ENCODE data around the gene ACY1. TPM values are rescaled to one million over a fixed set of nuclear protein-coding genes. Genes with fewer than 3 reads are reported as not detected.

ACY1 gene
- total RNA-seq, 1 experiment from 2014 or later: 50.3 TPM

- H3K36me3 ChIP-seq (ENCODE audit: control insufficient read depth, insufficient read depth, low read length): no peaks in the 10 kb centered on the region; the same call in 1 of the 2 replicates
- POLR2A ChIA-PET: no interaction called here
- no peak for DNase-seq (ENCODE audit: low read depth, low spot score)
Measured at GRCh38 chr3:51977446-51978142, 5.7 kb upstream of the ACY1 start.

GRCh38 chr3:51978143-51978502 lies 5.2 kb upstream of the ACY1 start:
- no peaks in the 10 kb centered on the region; the same call in 1 of the 2 replicates for H3K36me3 ChIP-seq (ENCODE audit: control insufficient read depth, insufficient read depth, low read length)
- ChIA-PET POLR2A (no interaction called here), CTCF (no interaction called here)
- in situ Hi-C loops (cut with HindIII; ENCODE audit: low pct_unique_long_range_greater_than_20kb, low sequenced_read_pairs) (no loop called here), intact Hi-C loops (cut with micrococcal nuclease; ENCODE audit: unreplicated experiment) (no loop called here)
- no peak overlapping the region for H3K4me3 ChIP-seq (ENCODE audit: low read depth in 2 of 2, low read length in 2 of 2)
- DNase-seq (ENCODE audit: low read depth, low spot score): no peak
- TF ChIP-seq SIN3A (IDR thresholded peaks at IDR 0.05; ENCODE audit: borderline replicate concordance, insufficient read depth, low read depth, low read length) (no peak), POLR2AphosphoS5 (IDR thresholded peaks at IDR 0.05; ENCODE audit: low read depth, low read length) (no peak), TCF7L2 (IDR thresholded peaks at IDR 0.05; ENCODE audit: low read depth, low read length) (no peak), CTCF (IDR thresholded peaks at IDR 0.05) (no peak), REST (IDR thresholded peaks at IDR 0.05; ENCODE audit: insufficient read depth in 1 of 2, low read depth in 2 of 2, low read length in 1 of 2) (no peak)
- H3K9me3 ChIP-seq (ENCODE audit: control insufficient read depth, insufficient read depth, low read depth, low read length): no peaks in the 10 kb centered on the region
- H3K27ac ChIP-seq (ENCODE audit: low read length): no peak overlapping the region
- no peak for ATAC-seq
- BruUV-seq (replicated peaks): no TSS peak
- H3K27me3 ChIP-seq (ENCODE audit: control insufficient read depth, insufficient read depth, low read length): no peaks in the 10 kb centered on the region
- peaks cover 20% of the 10 kb centered on the region for H3K4me1 ChIP-seq (ENCODE audit: control insufficient read depth, insufficient read depth, low read length)

More at GRCh38 chr3:51977446-51978142, 5.7 kb upstream of the ACY1 start:
- in situ Hi-C loops (cut with HindIII; ENCODE audit: low pct_unique_long_range_greater_than_20kb, low sequenced_read_pairs): no loop called here
- intact Hi-C loops (cut with micrococcal nuclease; ENCODE audit: unreplicated experiment): no loop called here
- no peak for TF ChIP-seq REST (IDR thresholded peaks at IDR 0.05; ENCODE audit: insufficient read depth in 1 of 2, low read depth in 2 of 2, low read length in 1 of 2)
- no peaks in the 10 kb centered on the region for H3K9me3 ChIP-seq (ENCODE audit: control insufficient read depth, insufficient read depth, low read depth, low read length)
- CTCF ChIA-PET: no interaction called here
- H3K4me1 ChIP-seq (ENCODE audit: control insufficient read depth, insufficient read depth, low read length): peaks cover 20% of the 10 kb centered on the region
- H3K27me3 ChIP-seq (ENCODE audit: control insufficient read depth, insufficient read depth, low read length): no peaks in the 10 kb centered on the region
- no peak for ATAC-seq
- BruUV-seq (replicated peaks): no TSS peak
- no peak overlapping the region for H3K4me3 ChIP-seq (ENCODE audit: low read depth in 2 of 2, low read length in 2 of 2)
- no peak overlapping the region for H3K27ac ChIP-seq (ENCODE audit: low read length)

Data from Panc1 (cell line).